Measurements from ENCODE around the gene GTPBP3.

The GTPBP3 gene

GRCh38 chr19:17327654-17328516 is 9.5 kb upstream of the GTPBP3 start:
- peak; percentile 40 for DNase-seq

DNA sequence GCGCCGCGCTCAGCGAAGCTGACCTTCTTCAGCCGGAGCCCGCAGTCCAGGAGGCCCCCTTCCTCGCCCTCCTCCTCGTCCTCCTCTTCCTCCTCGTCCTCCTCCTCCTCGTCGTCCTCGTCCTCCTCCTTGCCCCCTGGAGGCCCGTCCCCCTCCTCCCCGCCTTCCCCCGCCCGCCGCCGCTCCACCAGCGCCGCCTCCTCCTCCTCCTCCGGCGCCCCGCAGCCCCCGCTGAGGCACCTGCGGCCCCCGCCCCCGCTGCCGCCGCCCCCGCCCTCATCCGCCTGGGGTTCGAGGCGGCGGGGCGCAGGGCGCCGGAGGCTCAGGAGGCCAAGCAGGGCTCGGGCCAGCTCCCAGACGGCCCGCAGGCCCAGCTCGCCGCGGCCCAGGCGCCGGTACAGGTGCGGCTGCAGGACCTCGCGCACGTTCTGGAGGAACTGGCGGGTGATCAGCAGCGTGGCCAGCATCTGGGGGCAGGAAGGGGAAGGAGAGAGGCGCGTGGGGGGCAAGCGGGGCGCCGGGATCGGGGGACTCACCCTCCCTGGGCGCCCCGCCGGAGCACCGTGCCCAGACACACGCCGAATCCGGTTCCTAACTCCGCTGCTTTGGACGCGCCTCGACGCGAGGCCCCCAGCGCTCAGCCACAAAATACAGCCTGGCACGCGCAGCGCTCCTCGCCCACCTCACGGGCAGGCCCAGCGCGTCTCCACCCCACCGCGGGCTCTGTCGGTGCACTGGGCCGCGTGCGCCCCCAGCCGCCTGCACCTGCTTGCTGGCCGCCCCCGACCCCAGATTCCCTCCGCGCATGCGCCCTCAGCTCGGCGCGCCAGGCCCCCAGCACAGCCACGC is 8.6 kb upstream of the GTPBP3 start:
- DNase-seq, result no peak

DNA sequence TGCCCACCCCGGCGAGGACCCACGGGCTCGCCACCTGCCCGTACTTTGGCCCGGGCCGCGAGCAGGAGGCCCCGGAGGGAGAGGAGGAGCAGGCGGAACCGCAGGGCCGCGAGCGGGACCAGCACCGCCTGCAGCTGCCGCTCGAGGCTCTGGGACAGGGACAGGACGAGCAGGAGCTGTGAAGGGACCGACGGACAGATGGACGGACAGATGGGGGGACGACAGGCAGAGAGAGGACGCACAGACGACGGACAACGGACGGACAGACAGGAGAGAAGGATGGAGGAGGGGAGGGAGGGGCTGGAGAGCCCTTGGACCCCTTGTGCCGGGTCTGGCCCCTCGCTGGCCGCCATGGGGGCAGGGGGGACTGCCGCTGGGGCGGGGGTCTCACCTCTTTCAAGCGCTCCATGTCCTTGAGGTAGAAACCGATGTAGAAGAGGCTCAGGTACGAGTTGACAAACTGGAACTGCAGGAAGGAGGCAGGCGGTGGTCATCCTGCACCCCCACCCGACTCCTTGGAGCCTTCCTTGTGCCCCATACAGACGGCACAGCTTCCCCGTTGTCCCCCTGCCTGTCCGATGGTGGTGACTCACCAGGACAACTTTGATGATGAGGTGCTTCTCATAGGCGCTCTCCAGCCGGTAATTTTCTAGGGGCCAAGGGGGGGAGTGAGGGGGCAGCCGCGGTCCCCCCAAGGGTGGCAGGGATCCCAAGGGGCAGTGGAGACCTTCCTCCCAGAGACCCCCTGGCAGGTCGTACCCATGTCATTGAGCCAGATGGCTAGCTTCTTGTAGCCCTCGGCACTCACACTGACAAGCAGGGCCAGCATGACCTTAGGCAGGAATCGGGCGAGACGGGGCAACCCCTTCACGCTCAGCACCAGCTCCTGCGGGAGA is 7.7 kb upstream of the GTPBP3 start:
- no peak for DNase-seq

- no peak for DNase-seq
Observed at GRCh38 chr19:17330262-17331044, 6.9 kb upstream of the GTPBP3 start.

DNA sequence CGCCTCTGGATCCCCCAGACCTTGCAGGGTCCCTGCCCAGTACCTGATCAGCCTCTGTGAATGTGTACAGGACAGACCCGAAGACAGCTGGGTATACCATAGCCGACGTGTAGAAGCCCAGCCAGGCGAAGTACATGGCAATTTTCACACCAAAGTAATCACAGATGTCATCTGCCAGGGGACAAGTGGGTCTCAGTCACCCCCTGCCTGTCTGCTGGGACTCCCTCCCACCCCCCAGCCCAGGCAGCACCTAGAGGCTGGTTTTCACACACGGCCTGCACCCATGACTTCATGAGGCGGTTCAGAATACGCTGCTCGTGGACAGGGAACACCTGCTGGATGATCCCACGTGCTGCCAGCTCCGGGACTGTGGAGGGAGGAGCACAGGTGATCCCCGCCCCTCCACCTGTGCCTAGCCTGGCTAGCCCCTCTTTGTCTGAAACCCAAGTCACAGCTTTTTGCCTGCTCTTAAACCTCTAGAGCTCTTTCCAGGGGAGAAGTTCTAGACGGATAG is 6.3 kb upstream of the GTPBP3 start:
- DNase-seq, result no peak

DNA sequence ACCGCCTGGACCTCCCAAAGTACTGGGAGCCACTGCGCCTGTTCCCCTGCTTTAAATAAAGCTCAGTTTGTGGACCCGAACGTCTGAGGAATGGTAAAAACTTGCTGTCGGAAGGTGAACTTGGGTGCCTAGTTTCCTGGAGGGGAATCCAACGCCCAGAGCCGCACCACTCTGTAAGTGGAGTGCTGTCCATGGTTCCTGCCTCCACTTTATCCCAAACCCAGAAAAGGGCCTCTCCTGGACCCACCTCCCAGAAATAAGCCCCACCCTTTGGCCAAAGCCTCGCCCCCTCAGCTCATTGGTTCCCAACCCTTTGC is 5.0 kb upstream of the GTPBP3 start:
- no peak for DNase-seq

DNA sequence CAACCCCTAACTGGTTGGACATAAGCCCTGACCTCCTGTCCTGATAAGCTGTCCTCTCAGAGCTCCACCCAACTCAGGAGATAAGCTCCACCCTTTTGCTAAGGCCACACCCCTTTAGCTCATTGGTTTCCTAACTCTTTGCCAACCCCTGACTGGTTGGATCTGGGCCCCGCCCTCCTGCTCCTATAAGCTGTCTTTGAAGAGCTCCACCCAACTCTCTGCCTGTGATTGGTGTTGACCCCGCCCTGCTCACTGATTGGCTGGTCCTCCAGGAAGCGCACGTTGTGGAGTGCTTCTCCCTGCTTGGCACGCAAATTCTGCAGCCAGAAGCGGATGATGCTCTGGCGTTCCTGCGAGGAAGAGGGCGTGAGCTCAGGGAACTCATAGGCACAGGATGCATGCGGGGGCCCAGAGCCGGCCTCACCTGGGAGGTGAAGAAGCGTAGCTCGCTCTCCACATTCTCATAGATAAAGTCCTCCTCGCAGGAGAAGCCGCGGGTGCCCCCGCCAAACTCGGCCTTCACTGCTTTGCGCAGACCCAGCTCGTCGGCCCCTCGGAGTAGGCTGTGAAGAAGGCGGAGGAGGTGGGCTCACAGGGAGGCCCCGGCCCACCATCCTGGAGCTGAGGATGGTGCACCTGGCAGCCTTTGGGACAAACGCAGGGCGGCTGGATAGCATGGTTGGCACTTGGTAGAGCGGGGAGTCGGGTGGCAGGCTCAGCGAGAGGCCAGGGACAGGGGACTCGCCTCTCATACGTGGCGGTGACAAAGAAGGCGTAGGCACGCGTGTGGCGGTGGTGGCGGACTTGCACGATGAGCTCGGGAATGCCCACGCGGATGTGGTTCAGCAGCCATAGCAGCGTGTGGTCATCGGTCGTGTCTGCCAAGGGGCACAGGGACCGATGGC is 4.4 kb upstream of the GTPBP3 start:
- DNase-seq, result peak; percentile 66

DNA sequence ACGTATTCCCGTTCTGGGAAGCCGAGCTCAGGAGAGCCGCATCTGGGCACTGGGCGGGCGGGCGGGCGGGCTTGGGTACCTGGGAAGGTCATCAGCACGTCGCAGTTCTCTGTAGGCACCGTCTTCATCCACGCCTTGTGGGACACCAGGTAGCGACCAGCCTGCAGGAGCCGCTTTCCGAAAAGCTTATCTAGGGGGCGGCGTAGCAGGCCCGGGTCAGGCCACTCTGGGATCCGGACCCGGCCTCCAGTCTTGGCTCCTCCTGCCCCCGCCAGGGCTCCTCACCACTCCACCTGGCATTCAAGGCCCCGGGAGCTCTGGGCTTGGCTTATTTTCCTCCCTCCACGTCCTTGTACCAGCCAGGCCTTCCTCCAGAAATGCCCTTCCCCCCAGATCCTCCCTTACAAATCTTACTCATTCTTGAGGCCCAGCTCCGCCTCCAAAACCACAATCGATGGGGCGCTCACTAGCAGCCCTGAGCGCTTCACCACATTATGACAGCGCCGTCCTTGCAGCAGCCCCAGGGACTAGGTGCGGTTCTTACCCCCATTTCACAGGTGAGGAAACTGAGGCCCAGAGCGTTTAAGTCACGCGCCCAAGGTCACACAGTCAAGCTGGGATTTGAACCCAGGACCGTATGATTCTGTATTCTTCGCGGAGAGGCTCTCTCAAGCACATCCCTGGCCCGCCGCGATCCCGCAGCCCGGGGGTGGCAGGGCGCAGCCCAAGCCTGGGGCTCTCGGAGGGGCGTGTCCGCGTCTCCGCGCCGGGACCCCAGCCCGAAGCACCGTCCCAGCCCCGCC is 3.5 kb upstream of the GTPBP3 start:
- peak; percentile 77 for DNase-seq

DNA sequence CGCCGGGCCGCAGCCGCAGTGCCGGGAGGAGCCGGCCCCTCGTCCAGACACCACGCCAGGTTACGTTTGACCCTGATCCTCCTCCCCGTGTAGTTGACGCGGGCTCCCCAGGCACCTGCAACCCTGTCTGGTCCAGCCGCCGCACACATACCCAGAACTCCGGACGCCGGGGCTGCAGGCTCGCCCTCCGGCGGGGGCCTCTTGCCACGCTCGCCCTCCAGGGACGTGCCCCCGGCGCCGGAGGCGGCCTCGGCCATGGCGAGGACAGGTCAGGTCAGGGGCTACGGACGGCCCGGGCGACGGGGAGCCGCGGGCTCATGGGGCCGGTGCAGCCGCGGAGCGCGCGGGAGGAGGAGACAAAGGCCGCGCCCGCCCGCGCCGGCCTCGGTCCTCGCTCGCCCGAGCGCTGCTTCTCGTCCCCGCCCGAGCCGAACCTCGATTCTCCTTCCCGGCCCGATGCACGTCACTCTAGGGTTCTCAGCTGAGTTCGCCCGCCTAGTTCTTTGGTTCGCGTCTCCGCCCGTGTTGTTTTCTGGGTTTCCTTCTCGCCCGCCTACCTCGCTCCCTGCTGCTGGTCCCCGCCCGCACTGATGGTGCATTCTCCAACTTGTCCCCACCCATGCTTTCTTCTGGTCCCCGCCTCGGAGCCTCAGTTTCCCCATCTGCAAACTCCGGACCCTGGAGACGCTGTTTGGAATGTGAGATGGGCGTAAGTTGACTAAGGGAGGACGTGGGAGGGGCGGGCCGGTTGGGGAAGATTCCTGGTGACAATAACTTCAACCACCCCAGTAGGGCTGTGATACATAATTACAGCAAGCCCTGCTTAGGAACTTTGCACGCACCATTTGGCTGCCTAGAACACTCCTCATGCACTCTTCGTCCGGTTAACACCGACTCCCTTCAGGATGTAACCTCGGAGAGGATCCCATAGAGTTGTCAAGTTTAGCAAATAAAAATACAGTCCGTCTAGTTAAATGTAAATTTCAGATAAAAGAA is 2.6 kb upstream of the GTPBP3 start, which contains the start of gene ANO8:
Gene ANO8, minus strand, starts transcription at position 442 of the 996 bp plus-strand sequence. Its CDS starts 185 bp downstream, at position 257.
- DNase-seq, result peak; percentile 92

GRCh38 chr19:17335575-17335974 is 1.8 kb upstream of the GTPBP3 start:
- no peak for DNase-seq

- peak; percentile 17 for DNase-seq
Observed at GRCh38 chr19:17337675-17338432, 501 bp downstream of the GTPBP3 start.

DNA sequence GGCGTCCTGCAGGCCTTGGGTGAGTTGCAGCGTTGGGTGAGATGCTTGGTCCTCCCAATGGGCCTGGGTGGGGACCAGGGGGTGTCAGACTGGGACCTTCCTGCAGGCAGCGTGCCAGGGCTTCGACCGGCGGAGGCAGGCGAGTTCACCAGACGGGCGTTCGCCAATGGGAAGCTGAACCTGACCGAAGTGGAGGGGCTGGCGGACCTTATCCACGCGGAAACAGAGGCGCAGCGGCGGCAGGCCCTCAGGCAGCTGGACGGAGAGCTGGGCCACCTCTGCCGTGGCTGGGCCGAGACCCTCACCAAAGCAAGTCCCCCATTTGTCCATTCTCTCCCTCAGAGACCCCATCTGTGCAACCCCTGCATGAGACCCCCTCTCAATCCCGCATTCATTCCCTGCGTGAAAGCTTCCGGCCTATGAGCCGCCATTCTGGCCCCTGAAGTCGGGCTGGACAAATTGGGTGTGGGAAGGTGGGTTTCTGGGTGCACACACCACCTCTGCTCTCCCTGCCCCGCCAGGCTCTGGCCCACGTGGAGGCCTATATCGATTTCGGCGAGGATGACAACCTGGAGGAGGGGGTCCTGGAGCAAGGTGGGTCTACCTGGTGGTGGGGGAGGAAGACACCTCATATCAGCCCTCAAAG is 1.2 kb downstream of the GTPBP3 start:
- no peak for DNase-seq

DNA sequence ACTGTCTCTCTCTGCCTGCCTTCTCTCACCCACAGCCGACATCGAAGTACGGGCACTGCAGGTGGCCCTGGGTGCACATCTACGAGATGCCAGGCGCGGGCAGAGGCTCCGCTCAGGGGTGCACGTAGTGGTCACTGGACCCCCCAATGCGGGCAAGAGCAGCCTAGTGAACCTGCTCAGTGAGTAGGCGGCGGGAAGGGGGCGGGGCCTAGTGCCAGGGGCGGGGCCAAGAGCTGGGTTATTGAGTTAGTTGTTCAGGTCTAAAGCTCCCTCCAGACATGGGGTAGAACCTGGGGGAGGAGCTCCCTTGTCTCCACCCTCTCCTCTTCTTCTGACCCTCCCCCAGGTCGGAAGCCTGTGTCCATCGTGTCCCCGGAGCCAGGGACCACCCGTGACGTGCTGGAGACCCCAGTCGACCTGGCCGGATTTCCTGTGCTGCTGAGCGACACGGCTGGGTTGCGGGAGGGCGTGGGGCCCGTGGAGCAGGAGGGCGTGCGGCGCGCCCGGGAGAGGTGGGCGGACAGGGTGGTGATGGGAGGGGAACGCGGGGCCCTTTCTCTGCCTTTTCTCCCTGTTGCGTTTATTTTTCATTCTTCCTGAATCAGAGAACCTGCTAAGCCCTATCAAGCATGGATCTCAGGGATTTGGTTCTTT is 1.9 kb downstream of the GTPBP3 start:
- DNase-seq, result no peak

DNA sequence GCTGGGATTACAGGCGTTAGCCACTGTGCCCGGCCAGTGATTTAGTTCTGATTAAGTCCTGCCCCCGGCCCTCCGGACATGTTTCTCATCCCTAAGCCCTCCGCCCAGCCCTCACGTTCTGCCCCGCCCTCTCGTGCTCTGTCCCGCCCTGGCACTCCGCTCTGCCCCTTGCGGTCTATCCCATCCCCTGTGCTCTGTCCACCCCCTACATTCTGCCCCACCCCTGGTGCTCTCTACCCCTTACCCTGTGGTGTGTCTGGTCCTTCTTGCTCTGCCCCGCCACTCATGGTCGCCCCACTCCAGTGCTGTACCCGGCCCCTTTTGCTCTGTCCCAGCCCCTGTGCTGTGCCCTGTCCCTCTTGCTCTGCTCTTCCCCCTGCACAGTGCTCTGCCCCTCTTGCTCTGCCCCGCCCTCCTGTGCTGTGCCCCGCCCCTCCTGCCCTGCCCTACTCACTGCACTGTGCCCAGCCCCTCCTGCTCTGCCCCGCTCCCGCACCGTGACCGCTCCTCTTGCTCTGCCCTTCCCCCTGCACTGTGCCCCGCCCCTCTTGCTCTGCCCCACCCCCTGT is 3.0 kb downstream of the GTPBP3 start:
- peak; percentile 35 for DNase-seq

DNA sequence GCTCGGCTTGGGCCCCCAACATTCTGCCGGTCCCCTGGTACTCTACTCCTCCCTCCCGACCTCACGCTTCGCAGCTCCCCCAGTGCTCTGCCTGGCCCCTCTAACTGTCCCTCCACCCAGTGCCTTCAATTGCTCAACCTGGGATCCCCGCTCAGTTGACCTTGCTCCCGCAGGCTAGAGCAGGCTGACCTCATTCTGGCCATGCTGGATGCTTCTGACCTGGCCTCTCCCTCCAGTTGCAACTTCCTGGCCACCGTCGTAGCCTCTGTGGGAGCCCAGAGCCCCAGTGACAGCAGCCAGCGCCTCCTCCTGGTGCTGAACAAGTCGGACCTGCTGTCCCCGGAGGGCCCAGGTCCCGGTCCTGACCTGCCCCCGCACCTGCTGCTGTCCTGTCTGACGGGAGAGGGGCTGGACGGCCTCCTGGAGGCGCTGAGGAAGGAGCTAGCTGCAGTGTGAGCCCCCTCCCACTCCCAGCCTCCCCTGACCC is 3.6 kb downstream of the GTPBP3 start:
- DNase-seq, result peak; percentile 36

DNA sequence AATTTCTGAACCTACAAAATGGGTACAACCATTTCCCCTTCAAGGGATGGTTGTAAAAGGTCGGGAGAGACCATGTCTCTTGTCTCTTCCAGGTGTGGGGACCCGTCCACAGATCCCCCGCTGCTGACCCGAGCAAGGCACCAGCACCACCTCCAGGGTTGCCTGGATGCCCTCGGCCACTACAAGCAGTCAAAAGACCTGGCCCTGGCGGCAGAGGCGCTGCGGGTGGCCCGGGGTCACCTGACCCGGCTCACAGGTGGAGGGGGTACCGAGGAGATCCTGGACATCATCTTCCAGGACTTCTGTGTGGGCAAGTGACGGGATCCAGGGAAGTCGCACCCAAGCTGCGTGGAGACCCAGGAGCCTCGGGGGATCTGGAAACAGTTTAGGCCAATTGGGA is 4.0 kb downstream of the GTPBP3 start:
- no peak for DNase-seq
